ENCODE results near the gene PHLDB3. TPM values are rescaled to one million over a fixed set of nuclear protein-coding genes. Genes with fewer than 3 reads are reported as not detected.
"Not testable (repeated sequence)": the region's sequence is repeated elsewhere in the genome, so short reads cannot be mapped to it uniquely, and the experiment has no call there.

PHLDB3 gene
- total RNA-seq, 2 donors from 2014 or later: 7.1 to 8.7 TPM

DNA sequence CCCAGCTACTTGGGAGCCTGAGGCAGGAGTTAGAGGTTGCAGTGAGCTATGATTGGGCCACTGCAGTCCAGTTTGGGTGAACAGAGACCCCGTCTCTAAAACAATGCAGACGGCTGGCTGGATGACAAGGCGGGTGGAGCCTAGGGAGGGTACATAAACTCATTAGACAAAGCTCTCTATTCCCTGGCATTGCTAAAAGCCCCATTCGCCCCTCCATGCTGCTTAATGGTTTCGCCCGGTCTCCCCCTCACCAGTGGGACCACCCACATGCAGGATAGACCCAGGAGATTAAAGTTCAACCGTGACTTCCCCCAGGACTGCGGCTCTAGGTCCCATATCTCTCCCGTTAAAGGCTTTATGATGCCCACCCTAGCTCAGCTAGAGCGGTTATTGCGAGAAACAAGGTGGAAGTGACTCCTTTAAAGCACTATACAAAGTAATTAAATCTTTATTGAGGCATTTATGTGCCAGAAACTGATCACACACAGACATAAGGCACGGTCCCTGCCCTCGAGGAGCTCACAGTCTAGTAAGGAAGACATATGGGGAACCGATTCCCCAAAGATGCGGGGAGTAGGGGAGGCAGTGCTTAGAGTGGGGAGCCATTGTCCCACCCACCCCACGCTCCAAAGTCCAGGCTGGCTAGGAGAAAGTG is 44.1 kb downstream of the PHLDB3 start:
- intact Hi-C loops (cut with DNase I): no loop called here
- no peak for DNase-seq (ENCODE audit: low spot score)

DNA sequence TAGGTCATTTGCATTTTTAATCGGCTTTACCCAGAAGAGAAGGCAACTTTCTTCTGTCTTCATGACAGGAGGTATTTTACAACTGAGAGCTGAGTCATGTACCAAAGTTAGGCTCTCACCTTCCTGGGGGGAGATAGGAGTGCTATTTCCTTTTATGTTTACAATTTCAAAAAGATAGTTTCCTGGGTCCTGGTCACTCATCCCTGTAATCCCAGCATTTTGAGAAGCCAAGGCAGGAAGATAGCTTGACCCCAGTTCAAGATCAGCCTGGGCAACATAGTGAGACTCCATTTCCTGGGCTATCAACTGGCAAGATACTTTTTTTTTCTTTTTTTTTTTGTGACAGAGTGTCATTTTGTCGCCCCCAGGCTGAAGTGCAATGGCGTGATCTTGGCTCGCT is 46.7 kb downstream of the PHLDB3 start:
- intact Hi-C loops (cut with DNase I): loop anchor here in 1 of 2 donors (10.0 kb wide), 1 partner anchor 47 kb away; the partner anchor contains the start of gene PHLDB3
- DNase-seq (ENCODE audit: low spot score): no peak

DNA sequence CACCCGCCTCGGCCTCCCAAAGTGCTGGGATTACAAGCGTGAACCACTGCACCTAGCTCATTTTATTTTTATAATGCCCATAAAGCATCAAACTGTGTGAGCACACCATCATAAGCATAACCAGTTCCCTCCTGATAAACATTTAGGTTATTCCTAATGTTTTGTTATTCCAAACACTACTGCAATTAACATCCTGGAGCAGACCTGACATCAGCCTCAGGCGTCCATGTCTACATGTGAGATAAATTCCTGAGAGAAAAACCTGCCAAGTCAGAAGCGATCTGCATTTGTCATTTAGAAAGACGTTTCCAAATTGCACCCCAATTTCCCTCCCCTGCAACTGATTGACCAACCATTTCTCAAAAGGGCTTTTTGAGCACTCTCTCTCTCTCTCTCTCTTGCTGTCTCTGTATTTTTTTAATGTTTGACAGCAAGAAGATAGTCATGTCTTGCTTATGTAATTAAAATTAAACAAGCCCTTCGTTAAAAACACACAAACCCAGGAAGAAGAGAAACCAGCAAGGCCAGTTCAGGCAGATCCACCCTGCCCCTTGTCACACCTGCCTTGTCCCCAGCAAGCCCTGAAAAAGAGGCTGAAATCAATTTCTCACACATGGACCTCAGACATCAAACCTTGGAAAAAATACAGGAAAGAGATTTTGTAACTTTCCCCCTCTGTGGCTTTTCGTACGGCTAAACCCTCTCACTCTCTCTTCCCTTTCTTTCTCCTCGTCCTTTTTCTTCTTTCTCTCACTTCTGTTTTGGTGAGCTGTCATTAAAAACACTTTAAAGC is 49.0 kb downstream of the PHLDB3 start:
- intact Hi-C loops (cut with DNase I): loop anchor here in 1 of 2 donors (10.0 kb wide), 1 partner anchor 49 kb away; the partner anchor contains the start of gene PHLDB3
- DNase-seq (ENCODE audit: low spot score): no peak

DNA sequence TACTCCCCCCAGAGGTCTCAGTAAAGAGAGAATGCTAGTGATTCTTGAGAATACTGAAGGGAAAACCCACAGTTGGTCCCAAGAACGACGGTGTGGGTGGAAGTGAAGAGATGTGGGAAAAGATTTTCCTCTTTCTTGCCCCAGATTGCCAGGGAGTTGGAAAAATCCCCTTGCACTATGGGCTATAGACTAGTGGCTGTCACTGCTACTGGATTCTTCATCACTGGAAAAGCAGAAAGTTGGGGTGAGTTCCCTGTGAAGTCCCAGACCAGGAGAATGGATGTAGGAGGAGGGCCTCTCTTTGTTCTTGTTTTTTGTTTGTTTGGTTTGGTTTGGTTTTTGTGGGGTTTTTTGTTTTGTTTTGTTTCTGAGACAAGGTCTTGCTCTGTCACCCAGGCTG is 50.5 kb downstream of the PHLDB3 start:
- intact Hi-C loops (cut with DNase I): loop anchor here in 1 of 2 donors (10.0 kb wide), 1 partner anchor 51 kb away; the partner anchor contains the start of gene PHLDB3
- DNase-seq (ENCODE audit: low spot score): no peak

DNA sequence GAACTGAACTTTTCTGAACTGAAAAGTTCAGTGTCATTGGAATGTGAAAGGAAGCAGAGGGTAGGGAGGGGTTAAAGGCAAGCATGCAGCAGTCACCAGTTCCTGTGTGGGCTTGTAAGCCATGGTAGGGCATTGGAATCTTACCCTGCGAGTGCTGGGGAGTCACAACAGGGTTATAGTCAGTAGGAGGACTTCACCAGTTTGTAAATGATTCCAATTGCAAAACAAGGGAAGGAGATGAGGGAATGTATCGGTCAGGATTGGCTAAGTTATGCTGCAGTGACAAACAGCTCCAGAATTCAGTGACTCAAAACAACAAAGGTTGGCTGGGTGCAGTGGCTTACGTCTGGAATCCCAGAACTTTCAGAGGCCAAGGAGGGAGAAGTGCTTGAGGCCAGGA is 52.0 kb downstream of the PHLDB3 start:
- no peak for DNase-seq (ENCODE audit: low spot score)
- intact Hi-C loops (cut with DNase I): loop anchor here in 1 of 2 donors (10.0 kb wide), 1 partner anchor 52 kb away; the partner anchor contains the start of gene PHLDB3

DNA sequence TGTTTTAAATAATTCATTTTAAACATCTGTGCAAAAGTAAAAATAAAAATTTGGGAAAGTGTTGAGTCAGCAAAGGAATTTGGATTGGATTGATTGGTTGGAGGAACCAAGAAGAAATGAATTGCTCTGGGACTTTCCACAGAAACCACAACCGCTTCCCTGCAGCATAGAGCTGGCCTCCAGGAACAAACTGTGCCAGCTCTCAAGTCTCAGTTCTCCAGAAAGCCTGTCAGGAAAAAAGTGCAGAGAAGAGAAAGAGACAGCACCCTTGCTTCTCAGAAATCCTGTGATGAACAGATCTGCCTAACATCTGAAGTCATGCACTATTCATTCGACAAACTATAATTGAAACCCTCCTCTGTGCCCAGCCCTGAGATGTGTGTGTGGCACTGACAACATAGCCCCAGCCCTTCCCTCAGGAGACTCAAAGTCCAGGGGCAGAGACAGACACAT is 54.0 kb downstream of the PHLDB3 start:
- intact Hi-C loops (cut with DNase I): loop anchor here in 1 of 2 donors (10.0 kb wide), 1 partner anchor 54 kb away; the partner anchor contains the start of gene PHLDB3
- DNase-seq (ENCODE audit: low spot score): no peak

DNA sequence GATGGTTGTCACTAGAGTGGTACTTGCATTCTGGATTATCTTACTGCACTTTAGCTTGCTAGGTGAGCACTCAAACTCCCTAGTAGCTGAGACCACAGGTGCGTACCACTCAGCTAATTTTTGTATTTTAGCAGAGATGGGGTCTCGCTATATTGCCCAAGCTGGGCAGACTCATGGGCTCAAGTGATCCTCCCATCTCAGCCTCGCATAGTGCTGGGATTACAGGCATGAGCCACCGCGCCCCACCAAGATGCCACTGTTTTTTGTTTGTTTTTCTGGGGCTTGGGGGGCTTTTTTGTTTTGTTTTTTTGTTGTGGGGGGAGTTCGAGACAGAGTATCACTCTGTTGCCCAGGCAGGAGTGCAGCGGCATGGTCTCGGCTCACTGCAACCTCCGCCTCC is 56.9 kb downstream of the PHLDB3 start:
- intact Hi-C loops (cut with DNase I): loop anchor here (2.0 to 5.0 kb wide), 2 partner anchors 69 to 75 kb away; no protein-coding TSS in a partner anchor
- no peak for DNase-seq (ENCODE audit: low spot score)

DNA sequence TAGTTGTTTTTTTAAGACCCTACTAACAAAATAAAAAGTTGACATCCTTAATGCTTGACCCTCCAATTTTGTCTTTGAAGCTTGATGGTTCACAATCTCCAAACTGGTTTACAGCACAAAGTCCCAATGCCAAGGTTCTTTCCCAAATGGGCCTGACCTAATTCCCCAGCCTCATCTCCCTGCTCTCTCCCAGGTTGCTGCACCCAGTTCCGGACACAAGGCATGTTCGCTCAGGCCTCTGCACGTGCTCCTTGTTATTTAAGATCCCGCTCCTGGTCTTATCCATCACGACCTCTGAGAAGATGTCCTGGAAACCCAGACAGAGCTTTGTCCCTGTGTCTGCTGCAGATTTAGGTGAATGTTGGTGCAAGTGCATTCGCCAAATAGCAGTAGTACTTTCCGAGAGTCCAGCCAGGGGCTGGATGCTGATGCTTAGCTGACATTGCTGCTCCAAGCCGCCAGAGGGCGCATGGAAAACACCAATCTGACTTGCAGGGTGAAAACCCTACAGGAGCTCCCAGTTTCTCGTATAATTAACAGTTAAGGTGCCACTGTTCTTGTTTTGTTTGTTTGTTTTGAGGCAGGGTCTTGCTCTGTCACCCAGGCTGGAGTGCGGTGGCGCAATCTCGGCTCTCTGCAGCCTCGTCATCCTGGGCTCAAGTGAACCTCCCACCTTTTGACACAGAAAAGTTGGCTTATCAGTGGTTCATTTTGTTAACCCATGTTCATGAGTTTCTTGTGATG is 57.6 kb downstream of the PHLDB3 start:
- intact Hi-C loops (cut with DNase I): loop anchor here in 1 of 2 donors (5.0 kb wide), 1 partner anchor 75 kb away; no protein-coding TSS in a partner anchor
- peak; percentile 94 for DNase-seq (ENCODE audit: low spot score)

DNA sequence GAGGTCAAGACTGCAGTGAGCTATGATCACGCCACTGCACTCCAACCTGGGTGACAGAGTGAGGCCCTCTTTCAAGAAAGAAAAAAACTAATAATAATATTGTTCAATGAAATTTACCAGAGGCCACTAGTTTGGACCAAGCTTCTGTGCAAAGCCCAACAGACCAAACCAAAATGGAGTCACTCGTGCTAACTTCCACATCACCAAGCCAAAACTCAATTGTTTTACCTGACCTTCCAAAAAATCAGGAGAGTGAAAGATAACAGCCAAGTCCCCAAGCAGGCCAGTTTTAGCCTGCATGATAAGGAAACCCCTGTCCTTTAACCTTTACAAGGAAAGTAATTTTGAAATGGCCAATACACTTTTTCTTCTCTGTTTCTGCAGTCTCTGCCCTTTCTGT is 59.1 kb downstream of the PHLDB3 start:
- no peak for DNase-seq (ENCODE audit: low spot score)
- intact Hi-C loops (cut with DNase I): loop anchor here in 1 of 2 donors (5.0 kb wide), 1 partner anchor 77 kb away; no protein-coding TSS in a partner anchor

DNA sequence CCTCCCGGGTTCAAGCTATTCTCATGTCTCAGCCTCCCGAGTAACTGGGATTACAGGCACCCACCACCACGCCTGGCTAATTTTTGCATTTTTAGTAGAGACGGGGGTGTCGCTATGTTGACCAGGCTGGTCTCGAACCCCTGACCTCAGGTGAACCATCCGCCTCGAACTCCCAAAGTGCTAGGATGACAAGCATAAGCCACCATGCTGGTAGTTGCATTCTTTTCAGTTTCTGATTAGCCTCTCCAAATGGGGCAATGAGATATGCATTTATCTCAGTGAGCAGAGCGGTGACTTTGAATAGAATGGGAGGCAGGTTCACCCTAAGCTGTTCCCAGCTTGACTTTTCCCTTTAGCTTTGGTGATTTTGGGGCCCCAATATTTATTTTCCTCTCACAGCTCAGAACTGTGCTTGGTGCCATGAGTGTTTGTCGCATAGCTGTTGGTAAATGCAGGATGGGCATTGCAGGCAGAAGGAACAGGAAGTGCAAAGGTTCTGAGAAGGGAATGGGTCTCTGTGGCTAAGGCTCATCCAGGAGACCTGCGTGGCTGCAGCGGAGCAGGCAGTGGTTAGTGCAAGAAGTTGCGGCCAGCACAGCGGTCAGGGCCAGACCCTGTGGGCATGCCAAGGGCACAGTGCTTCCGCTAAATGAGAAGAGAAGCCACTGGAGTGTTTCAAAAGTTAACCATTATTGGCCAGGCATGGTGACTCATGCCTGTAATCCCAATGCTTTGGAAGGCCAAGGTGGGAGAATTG is 59.8 kb downstream of the PHLDB3 start:
- intact Hi-C loops (cut with DNase I): loop anchor here in 1 of 2 donors (5.0 kb wide), 1 partner anchor 78 kb away; no protein-coding TSS in a partner anchor

DNA sequence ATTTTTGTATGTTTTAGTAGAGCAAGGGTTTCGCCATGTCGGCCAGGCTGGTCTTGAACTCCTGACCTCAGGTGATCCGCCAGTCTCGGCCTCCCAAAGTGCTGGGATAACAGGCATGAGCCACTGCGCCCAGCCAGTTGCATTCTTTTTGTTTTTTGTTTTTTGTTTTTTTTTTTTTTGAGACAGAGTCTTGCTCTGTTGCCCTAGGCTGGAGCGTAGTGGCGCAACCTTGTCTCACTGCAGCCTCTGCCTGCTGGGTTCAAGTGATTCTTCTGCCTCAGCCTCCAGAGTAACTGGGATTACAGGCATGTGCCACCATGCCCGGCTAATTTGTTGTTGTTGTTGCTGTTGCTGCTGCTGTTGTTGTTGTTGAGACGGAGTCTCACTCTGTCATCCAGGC is 60.5 kb downstream of the PHLDB3 start:
- intact Hi-C loops (cut with DNase I); DNase-seq (ENCODE audit: low spot score): not testable (repeated sequence)

More for the DNA sequence above, 59.8 kb downstream of the PHLDB3 start:
- no peak for DNase-seq (ENCODE audit: low spot score)

DNA sequence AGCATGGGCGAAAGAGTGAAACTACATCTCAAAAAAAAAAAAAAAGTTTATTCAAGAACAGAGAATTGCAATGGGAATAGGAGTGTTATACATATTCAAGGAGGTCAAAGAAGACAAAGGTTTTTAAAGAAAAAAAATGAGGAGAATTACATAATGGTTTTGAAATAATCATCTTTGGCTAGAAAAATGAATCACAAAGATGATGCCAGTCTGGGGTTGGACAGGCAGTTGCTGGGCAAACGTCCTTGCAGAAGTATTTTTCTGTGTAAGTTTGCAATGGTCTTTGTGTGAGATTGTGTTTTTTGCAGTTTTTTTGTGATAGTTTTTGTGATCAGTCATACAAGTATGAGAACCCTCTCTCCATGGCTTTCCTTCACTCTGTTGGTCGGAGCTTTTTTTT is 62.8 kb downstream of the PHLDB3 start:
- intact Hi-C loops (cut with DNase I): no loop called here

DNA sequence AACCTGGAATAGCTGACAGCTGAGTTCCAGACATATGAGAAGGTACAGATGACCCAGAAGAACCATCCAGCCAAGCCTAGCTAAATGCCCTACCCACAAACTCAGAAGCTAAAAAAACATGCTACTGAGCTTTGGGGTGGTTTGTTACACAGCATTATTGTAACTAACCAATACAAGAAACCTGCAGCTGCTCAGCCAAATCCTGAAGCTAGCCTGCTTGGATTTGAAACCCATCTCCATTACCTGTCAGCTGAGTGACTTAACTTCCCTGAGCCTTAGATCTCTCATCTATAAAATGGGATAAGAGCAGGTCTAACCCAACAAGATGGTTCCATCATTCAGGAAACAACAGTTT is 64.9 kb downstream of the PHLDB3 start:
- intact Hi-C loops (cut with DNase I): no loop called here

More for the DNA sequence above, 62.8 kb downstream of the PHLDB3 start:
- no peak for DNase-seq (ENCODE audit: low spot score)

DNA sequence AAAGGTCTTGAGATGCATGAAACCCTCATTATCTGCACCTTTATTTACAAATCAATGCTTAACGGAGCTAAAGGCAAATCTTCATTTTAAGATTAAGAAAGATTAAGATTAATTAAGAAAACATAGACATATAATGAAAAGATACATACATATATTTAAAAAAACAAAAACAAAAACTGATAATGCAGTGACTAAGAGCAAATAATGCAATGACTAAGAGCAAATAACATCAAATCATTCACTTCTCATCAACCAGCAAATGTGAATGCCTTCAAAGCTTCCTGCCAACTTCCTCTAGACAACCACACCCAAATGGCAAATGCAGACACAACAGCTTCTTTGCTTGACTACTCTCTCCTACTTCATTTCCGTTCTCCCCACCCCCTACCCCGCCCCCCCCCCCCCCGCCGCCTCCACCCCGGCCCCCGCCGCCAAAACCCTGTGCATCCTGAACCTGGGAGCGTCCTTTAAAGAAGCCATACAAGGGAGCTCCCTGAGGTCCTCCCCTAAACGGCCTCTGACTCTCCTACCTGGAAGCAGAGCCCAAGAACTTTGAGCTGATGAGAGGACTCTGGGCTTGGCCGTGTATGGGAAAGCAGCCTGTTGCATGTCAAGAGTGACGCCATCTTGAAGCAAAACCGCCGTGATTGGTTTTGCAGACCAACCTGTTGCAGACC is 65.4 kb downstream of the PHLDB3 start:
- no peak for DNase-seq (ENCODE audit: low spot score)
- intact Hi-C loops (cut with DNase I): no loop called here

More for the DNA sequence above, 64.9 kb downstream of the PHLDB3 start:
- no peak for DNase-seq (ENCODE audit: low spot score)

DNA sequence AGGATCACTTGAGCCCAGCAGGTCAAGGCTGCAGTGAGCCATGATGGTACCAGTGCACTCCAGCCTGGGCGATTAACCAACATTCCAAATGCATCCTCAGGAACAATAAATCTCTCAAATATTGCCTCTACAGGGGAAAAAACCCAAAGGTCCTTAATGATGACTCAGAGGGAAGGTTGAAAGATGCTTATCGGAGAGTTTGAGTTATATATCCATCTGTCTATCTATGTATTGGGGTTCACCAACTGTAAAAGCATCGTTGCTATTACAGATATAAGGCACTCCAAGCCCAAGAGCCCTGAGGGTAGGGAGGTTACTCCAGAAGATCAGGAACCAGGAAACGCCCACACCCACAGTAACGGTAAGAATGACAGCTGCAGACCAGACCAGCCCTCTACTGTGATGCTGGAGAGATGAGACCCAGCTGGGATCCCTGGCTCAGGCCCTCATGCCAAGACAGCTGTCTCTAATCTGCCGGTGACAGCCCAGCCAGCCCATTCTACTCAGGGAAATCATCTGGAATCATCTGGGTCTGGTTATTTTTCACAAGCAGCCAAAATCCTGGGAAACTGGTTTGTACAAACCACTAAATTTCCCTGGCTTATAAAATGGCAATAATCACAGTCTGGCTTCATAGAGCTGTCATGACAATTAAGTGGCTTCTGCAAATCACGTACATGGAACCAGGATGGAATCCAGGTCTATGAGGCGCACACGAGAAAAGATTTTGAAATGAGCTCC is 66.1 kb downstream of the PHLDB3 start:
- DNase-seq (ENCODE audit: low spot score): no peak
- intact Hi-C loops (cut with DNase I): no loop called here

DNA sequence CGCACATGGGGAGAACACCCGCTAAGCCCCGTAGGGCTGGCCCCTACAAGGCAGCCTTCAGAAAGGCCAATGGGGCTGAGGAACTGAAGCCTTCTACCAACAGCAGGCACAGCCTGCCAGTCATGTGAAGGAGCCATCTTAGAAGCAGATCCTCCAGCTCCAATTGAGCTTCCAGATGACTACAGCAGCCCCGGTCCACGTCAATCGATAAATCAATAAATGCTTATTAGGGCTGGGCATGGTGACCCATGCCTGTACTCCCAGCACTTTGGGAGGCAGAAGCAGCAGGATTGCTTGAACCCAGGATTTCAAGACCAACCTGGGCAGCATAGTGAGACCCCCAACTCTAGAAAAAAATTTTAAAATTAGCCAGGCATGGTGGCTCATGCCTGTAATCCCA is 66.8 kb downstream of the PHLDB3 start:
- intact Hi-C loops (cut with DNase I): no loop called here
- no peak for DNase-seq (ENCODE audit: low spot score)

DNA sequence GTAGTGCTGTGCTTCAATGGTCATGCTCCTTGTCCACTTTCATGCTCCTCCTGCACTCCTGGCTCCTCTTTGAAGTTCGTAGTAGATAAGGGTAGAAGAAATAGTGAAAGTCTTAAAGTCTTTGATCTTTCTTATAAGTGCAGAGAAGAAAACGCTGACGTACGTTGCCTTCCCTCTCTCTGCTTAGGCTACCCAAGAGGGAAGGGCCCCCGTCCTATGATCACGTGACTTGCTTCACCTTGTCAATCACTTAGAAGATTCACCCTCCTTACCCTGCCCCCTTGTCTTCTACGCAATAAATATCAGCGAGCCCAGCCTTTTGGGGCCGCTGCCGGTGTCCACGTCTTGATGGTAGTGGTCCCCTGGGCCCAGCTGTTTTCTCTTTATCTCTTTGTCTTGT is 67.3 kb downstream of the PHLDB3 start:
- DNase-seq (ENCODE audit: low spot score); intact Hi-C loops (cut with DNase I): not testable (repeated sequence)

Measured in posterior vena cava (tissue), 2 donors.